ENCODE results near the gene CERK. TPM values are rescaled to one million over a fixed set of nuclear protein-coding genes. Genes with fewer than 3 reads are reported as not detected.
A peak's percentile ranks its signal among the peaks of the same experiment; 100 is the strongest.

The CERK gene
- total RNA-seq, 1 donor = 28.2 TPM

DNA sequence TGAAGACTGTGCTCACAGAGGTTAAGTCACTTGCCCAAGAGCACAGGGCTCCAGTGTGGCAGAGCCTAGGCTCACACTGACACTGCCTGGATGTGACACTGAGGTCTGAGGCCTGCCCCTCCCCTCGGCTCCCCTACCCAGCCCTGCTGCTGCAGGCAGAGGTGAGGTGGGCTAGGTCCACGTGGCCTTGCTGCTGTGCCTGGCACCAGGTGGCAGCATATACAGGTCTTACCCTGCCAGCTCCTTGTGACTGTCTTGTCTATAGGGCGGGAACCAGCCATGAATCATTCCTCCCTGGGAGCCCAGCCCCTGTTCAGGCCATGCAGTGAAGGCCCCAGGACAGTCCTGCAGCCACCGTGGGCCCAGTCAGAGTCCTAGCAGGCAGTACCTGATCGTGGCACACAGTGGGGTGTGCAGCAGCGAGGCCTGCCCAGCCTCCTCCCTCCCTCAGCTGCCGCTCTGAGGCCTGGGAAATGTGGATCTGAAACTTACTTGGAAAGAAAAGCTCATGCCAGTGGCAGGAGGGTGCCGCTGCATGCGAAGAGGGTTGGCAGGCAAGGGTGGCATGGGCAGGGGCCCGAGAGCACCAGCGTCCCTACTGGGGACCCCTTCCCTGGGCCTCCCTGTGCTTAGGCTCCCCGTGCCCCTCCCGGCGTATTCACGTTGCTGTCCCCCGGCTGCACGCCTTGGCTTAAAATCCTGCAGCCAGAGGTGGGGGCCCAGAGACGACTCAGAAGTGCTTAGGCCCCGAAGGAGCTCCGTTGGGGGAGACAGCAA, 1.2 kb upstream of the CERK start:
- Histone ChIP-seq H3K27ac (ENCODE audit: low read depth, low read length) (no peak overlapping the region), H2AFZ (ENCODE audit: low read length) (peak overlapping the region; percentile 28), H3K4me3 (ENCODE audit: insufficient read depth, low read length) (peak overlapping the region; percentile 78), H3K79me2 (ENCODE audit: insufficient read depth, low read length) (peaks cover 50% of the 10 kb centered on the region), H3K4me2 (ENCODE audit: insufficient read depth, low read length) (peak overlapping the region; percentile 77), H3K27me3 (ENCODE audit: insufficient read depth, low read length) (no peaks in the 10 kb centered on the region), H3K9me3 (ENCODE audit: low read depth, low read length) (no peaks in the 10 kb centered on the region), H3K4me1 (ENCODE audit: insufficient read depth, low read length) (peaks cover 27% of the 10 kb centered on the region), H3K36me3 (ENCODE audit: insufficient read depth, low read length) (no peaks in the 10 kb centered on the region), H4K20me1 (ENCODE audit: insufficient read depth, low read length) (peaks cover 18% of the 10 kb centered on the region)
- peak; percentile 97 for DNase-seq (ENCODE audit: insufficient read length, low spot score, missing footprints)
- TF ChIP-seq CTCF (IDR thresholded peaks at IDR 0.05; ENCODE audit: extremely low read depth, low read depth, low read length) = peak; percentile 28

DNA sequence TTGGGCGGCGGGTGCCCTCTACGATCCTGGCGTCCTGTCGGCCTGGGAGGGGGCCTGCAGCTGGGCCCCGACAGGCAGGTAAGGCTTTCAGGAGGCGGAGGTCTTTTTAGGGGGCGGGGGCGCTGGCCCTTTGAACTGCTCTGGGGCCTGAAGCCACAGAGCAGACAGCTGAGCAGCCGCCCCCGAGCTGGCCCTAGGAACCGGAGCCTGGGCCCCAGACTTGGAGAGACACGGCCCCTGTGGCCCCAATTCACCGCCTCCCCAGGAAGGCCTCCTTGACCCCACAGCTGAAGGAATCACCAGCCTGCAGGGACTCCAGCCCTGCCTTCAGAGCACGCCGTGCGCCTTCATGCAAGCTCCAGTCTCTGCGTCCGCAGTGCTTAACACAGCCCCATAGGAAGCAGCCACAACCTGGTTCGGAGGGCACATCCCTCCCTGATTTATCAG, 618 bp upstream of the CERK start:
- Histone ChIP-seq H3K4me1 (ENCODE audit: insufficient read depth, low read length) (peaks cover 29% of the 10 kb centered on the region), H2AFZ (ENCODE audit: low read length) (peak overlapping the region; percentile 28), H4K20me1 (ENCODE audit: insufficient read depth, low read length) (peaks cover 22% of the 10 kb centered on the region), H3K79me2 (ENCODE audit: insufficient read depth, low read length) (peaks cover 54% of the 10 kb centered on the region), H3K4me2 (ENCODE audit: insufficient read depth, low read length) (peak overlapping the region; percentile 77), H3K27ac (ENCODE audit: low read depth, low read length) (no peak overlapping the region), H3K9me3 (ENCODE audit: low read depth, low read length) (no peaks in the 10 kb centered on the region), H3K36me3 (ENCODE audit: insufficient read depth, low read length) (no peaks in the 10 kb centered on the region), H3K27me3 (ENCODE audit: insufficient read depth, low read length) (no peaks in the 10 kb centered on the region), H3K4me3 (ENCODE audit: insufficient read depth, low read length) (peak overlapping the region; percentile 78)
- DNase-seq (ENCODE audit: insufficient read length, low spot score, missing footprints) = peak; percentile 91
- TF ChIP-seq CTCF (IDR thresholded peaks at IDR 0.05; ENCODE audit: extremely low read depth, low read depth, low read length) = no peak

- Histone ChIP-seq H4K20me1 (ENCODE audit: insufficient read depth, low read length) (peaks cover 25% of the 10 kb centered on the region), H3K27ac (ENCODE audit: low read depth, low read length) (no peak overlapping the region), H3K4me1 (ENCODE audit: insufficient read depth, low read length) (peaks cover 29% of the 10 kb centered on the region), H3K9me3 (ENCODE audit: low read depth, low read length) (no peaks in the 10 kb centered on the region), H3K36me3 (ENCODE audit: insufficient read depth, low read length) (no peaks in the 10 kb centered on the region), H3K79me2 (ENCODE audit: insufficient read depth, low read length) (peaks cover 64% of the 10 kb centered on the region), H3K4me3 (ENCODE audit: insufficient read depth, low read length) (peak overlapping the region; percentile 78), H2AFZ (ENCODE audit: low read length) (no peak overlapping the region), H3K27me3 (ENCODE audit: insufficient read depth, low read length) (no peaks in the 10 kb centered on the region), H3K4me2 (ENCODE audit: insufficient read depth, low read length) (peak overlapping the region; percentile 89)
- DNase-seq (ENCODE audit: insufficient read length, low spot score, missing footprints) = peak; percentile 93
- TF ChIP-seq CTCF (IDR thresholded peaks at IDR 0.05; ENCODE audit: extremely low read depth, low read depth, low read length) = no peak
Observed at GRCh38 chr22:46737105-46737975, 712 bp downstream of the CERK start.

DNA sequence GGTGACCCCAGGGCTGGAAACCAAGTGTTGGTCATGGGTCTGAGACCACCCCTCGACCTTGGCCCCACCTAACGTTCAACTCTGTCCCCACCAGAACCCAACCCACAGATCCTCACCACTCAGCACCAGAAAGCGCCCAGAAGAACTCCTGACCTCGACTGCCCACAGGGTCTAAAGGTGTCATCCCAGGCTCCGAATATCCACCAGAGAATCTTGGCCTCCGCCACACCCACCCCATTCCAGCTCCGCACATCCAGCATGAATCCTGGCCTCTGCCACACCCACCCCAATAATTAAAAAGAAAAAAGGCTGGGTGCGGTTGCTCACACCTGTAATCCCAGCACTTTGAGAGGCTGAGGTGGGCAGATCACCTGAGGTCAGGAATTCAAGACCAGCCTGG, 1.3 kb downstream of the CERK start:
- no peaks in the 10 kb centered on the region for H3K27me3 ChIP-seq (ENCODE audit: insufficient read depth, low read length)
- H3K4me2 ChIP-seq (ENCODE audit: insufficient read depth, low read length) = peak overlapping the region; percentile 89
- H3K36me3 ChIP-seq (ENCODE audit: insufficient read depth, low read length) = no peaks in the 10 kb centered on the region
- no peak for TF ChIP-seq CTCF (IDR thresholded peaks at IDR 0.05; ENCODE audit: extremely low read depth, low read depth, low read length)
- H3K79me2 ChIP-seq (ENCODE audit: insufficient read depth, low read length) = peaks cover 70% of the 10 kb centered on the region
- peak; percentile 81 for DNase-seq (ENCODE audit: insufficient read length, low spot score, missing footprints)
- H3K27ac ChIP-seq (ENCODE audit: low read depth, low read length) = no peak overlapping the region
- H3K9me3 ChIP-seq (ENCODE audit: low read depth, low read length) = no peaks in the 10 kb centered on the region
- peaks cover 29% of the 10 kb centered on the region for H3K4me1 ChIP-seq (ENCODE audit: insufficient read depth, low read length)
- H3K4me3 ChIP-seq (ENCODE audit: insufficient read depth, low read length) = peak overlapping the region; percentile 78
- no peak overlapping the region for H2AFZ ChIP-seq (ENCODE audit: low read length)
- H4K20me1 ChIP-seq (ENCODE audit: insufficient read depth, low read length) = peaks cover 25% of the 10 kb centered on the region
